CD4-positive, alpha-beta T cell (primary cell): ENCODE data around the gene C13orf46. TPM values are rescaled to one million over a fixed set of nuclear protein-coding genes. Genes with fewer than 3 reads are reported as not detected.

Experiments
- ATAC-seq: fragments of 200-7000 bp; cut with Tn5 transposase; one replicate; pipeline ENCODE4 v1.10.0; 2022; ENCODE audit warnings: mild to moderate bottlenecking; ENCODE audit not compliant: poor library complexity
- CTCF ChIA-PET: fragments of 350-600 bp; sonication (Branson Sonifier 250); formaldehyde crosslinking; loops from one replicate; lab custom pipeline; 2021; ENCODE audit warnings: antibody characterized with exemption, inconsistent platforms; lab: Charles Lee
- POLR2A ChIA-PET: fragments of 350-600 bp; sonication (Branson Sonifier 250); formaldehyde crosslinking; loops from one replicate; lab custom pipeline; 2021; ENCODE audit warnings: antibody characterized with exemption, inconsistent platforms; lab: Charles Lee
- DNase-seq, 14 experiments: peaks; one replicate each; pipeline ENCODE4 v3.0.0-alpha.2; 2013 to 2020; ENCODE audit warnings: mixed read lengths in 2 of 14
- H3K27ac ChIP-seq, 2 donors: one replicate each; pipeline versions ENCODE4 v1.5.1 to v1.7.0; 2013; ENCODE audit warnings: low read length in 2 of 2, low read depth in 1 of 2, mild to moderate bottlenecking in 1 of 2
- H3K27me3 ChIP-seq, 2 experiments: 1 replicate in 1 of 2; 2 replicates in 1 of 2; pipeline versions ENCODE4 v1.6.1 to v1.7.0; 2013; ENCODE audit warnings: low read length in 2 of 2, control low read depth in 1 of 2, mild to moderate bottlenecking in 1 of 2, moderate library complexity in 1 of 2; ENCODE audit not compliant: insufficient read depth in 2 of 2, control insufficient read depth in 1 of 2
- H3K36me3 ChIP-seq: one replicate; pipeline ENCODE4 v1.6.1; 2013; ENCODE audit warnings: low read length, control low read depth; ENCODE audit not compliant: insufficient read depth
- H3K4me1 ChIP-seq: one replicate; pipeline ENCODE4 v1.6.1; 2013; ENCODE audit warnings: low read length, control low read depth; ENCODE audit not compliant: insufficient read depth
- H3K4me3 ChIP-seq: one replicate; pipeline ENCODE4 v1.5.1; 2013; ENCODE audit warnings: mild to moderate bottlenecking, low read length, moderate library complexity
- H3K9me3 ChIP-seq, 2 experiments: 1 replicate in 1 of 2; 2 replicates in 1 of 2; pipeline versions ENCODE4 v1.6.1 to v1.7.0; 2013; ENCODE audit warnings: low read length in 2 of 2, mild to moderate bottlenecking in 2 of 2, control low read depth in 1 of 2, moderate library complexity in 1 of 2; ENCODE audit not compliant: control insufficient read depth in 1 of 2, insufficient read depth in 1 of 2
- H3K27ac Mint-ChIP-seq: one replicate; pipeline ENCODE4 v1.8.0; 2020; ENCODE audit warnings: mixed read lengths
- H3K27me3 Mint-ChIP-seq: one replicate; pipeline ENCODE4 v1.8.0; 2021; ENCODE audit warnings: mixed read lengths
- H3K36me3 Mint-ChIP-seq: one replicate; pipeline ENCODE4 v1.8.0; 2021; ENCODE audit warnings: low read depth, mixed read lengths
- H3K4me1 Mint-ChIP-seq: one replicate; pipeline ENCODE4 v1.8.0; 2021; ENCODE audit warnings: low read depth, mixed read lengths
- H3K4me3 Mint-ChIP-seq: one replicate; pipeline ENCODE4 v1.8.0; 2020; ENCODE audit warnings: mild to moderate bottlenecking, mixed read lengths
- H3K9me3 Mint-ChIP-seq: one replicate; pipeline ENCODE4 v1.8.0; 2020; ENCODE audit warnings: mixed read lengths
- CTCF ChIP-seq: fragments of 200-600 bp; IDR thresholded peaks from one replicate; pipeline ENCODE4 v1.8.0; 2022; ENCODE audit warnings: antibody characterized with exemption, mild to moderate bottlenecking
- intact Hi-C, 2 experiments: fragments of 100-400 bp; cut with DNase I in 1 of 2; cut with micrococcal nuclease in 1 of 2; formaldehyde crosslinking; loops; one replicate each; pipeline versions ENCODE4 v1.15.1 to v1.9.0; 2023 to 2025; cut with DNase I, micrococcal nuclease
- total RNA-seq, 174 experiments: library from RNA in 2 of 174; stranded (reverse) in 2 of 174; gene quantifications; one replicate each; pipeline ENCODE4 v1.2.3 and lab custom pipeline; 2021 to 2026

C13orf46 gene
- total RNA-seq, 2 experiments from 2014 or later = 19.3 to 19.7 TPM

DNA sequence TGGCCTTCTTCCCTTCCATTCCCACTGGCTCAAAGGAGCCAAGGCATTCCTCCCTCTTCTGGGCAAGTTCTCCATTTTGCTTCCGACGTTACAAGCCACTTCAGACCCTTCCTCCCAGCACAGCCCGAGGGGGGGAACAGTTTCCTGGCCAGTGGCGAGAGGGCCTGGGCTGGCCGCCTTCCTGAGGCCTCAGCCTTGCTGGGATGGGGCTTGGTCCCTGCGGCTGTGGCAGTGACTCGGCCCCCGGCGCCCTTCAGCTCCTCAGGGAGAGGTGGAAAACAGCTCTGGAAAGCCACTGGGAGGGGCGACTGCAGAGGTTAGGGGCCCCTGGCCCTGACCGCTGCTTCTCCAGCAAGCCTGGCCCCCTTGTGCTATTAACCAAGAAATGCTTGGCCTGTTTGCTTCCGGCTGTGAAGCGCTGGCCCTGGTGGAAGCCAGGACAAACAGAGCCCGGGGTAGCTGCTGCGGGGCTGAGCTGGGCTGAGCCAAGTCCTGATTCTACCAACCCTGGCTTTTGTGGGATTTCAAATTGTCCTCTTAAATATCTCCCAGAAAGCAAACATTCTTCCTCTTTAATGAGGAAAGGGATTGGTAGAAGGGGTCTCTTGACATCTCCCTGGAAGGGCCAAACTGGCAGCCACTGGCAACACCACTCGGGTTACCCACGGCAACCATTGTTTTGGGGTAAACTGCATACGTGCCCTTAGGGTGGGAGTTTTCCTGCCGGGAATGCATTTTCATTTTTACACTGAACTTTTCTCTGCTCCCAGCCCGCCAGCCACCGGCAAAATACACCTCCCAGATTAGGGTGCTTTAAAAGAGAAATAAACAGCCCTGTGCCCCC lies 38.7 kb downstream of the C13orf46 start:
- Histone ChIP-seq H3K9me3 (peaks cover 0 to 16% of the 10 kb centered on the region in 2 experiments), H3K4me1 (peaks cover 8% of the 10 kb centered on the region), H3K36me3 (no peaks in the 10 kb centered on the region), H3K27me3 (peaks cover 0 to 2% of the 10 kb centered on the region in 2 experiments), H3K27ac (no peak overlapping the region), H3K4me3 (no peak overlapping the region)
- DNase-seq = no peak
- peaks cover 5% of the 10 kb centered on the region for H3K4me1 Mint-ChIP-seq
- ATAC-seq = no peak
- no peak overlapping the region for H3K27ac Mint-ChIP-seq
- POLR2A ChIA-PET = no interaction called here
- no peak for TF ChIP-seq CTCF
- H3K27me3 Mint-ChIP-seq = no peaks in the 10 kb centered on the region
- H3K36me3 Mint-ChIP-seq = no peaks in the 10 kb centered on the region
- no peaks in the 10 kb centered on the region for H3K9me3 Mint-ChIP-seq
- CTCF ChIA-PET = no interaction called here
- intact Hi-C loops = no loop called here
- H3K4me3 Mint-ChIP-seq = no peak overlapping the region

DNA sequence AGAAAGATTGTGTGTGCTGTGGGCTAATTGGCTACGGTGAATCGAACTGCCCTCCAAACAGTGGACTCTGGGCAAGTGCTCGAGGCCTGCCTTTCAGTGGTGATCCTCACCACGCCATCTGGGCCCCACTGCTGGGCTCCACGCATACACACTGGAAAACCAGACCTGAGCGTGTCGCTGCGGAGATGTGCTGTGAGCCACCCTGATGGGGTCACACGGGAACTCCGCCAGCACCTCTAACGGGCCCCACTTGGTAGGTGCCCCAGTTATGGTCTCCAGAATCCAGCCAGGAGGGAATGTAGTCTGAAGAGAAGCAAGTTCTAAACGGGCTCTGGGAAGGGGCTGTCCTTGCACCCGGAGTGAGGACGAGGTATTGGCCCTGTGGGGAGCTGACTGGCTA lies 39.3 kb downstream of the C13orf46 start:
- DNase-seq = no peak

GRCh38 chr13:113933901-113934300 lies 40.0 kb downstream of the C13orf46 start:
- no peak for TF ChIP-seq CTCF
- POLR2A ChIA-PET = no interaction called here
- Histone ChIP-seq H3K27me3 (peaks cover 0 to 4% of the 10 kb centered on the region in 2 experiments), H3K9me3 (peaks cover 0 to 26% of the 10 kb centered on the region in 2 experiments), H3K36me3 (no peaks in the 10 kb centered on the region), H3K4me1 (peaks cover 8% of the 10 kb centered on the region), H3K4me3 (no peak overlapping the region), H3K27ac (no peak overlapping the region)
- no peaks in the 10 kb centered on the region for H3K9me3 Mint-ChIP-seq
- peaks cover 5% of the 10 kb centered on the region for H3K4me1 Mint-ChIP-seq
- ATAC-seq = no peak
- H3K27ac Mint-ChIP-seq = no peak overlapping the region
- H3K36me3 Mint-ChIP-seq = no peaks in the 10 kb centered on the region
- no peak for DNase-seq
- H3K27me3 Mint-ChIP-seq = no peaks in the 10 kb centered on the region
- no peak overlapping the region for H3K4me3 Mint-ChIP-seq
- CTCF ChIA-PET = no interaction called here
- intact Hi-C loops = no loop called here

More for the DNA sequence above, 39.3 kb downstream of the C13orf46 start:
- Mint-ChIP-seq H3K36me3 (no peaks in the 10 kb centered on the region), H3K4me3 (no peak overlapping the region), H3K4me1 (peaks cover 5% of the 10 kb centered on the region), H3K9me3 (no peaks in the 10 kb centered on the region), H3K27ac (no peak overlapping the region), H3K27me3 (no peaks in the 10 kb centered on the region)
- POLR2A ChIA-PET = no interaction called here
- H3K27ac ChIP-seq = no peak overlapping the region
- peaks cover 0 to 22% of the 10 kb centered on the region in 2 experiments for H3K9me3 ChIP-seq
- no peaks in the 10 kb centered on the region for H3K36me3 ChIP-seq
- no peak for TF ChIP-seq CTCF
- H3K27me3 ChIP-seq = peaks cover 0 to 2% of the 10 kb centered on the region in 2 experiments
- intact Hi-C loops = no loop called here
- no peak overlapping the region for H3K4me3 ChIP-seq
- no peak for ATAC-seq
- CTCF ChIA-PET = no interaction called here
- H3K4me1 ChIP-seq = peaks cover 8% of the 10 kb centered on the region
